Measurements from ENCODE around the gene SFT2D2. TPM values are rescaled to one million over a fixed set of nuclear protein-coding genes. Genes with fewer than 3 reads are reported as not detected.

Gene SFT2D2
- polyA plus RNA-seq, 1 of the 3 experiments (the other 2 are of a cell fraction): 9.3 TPM

DNA sequence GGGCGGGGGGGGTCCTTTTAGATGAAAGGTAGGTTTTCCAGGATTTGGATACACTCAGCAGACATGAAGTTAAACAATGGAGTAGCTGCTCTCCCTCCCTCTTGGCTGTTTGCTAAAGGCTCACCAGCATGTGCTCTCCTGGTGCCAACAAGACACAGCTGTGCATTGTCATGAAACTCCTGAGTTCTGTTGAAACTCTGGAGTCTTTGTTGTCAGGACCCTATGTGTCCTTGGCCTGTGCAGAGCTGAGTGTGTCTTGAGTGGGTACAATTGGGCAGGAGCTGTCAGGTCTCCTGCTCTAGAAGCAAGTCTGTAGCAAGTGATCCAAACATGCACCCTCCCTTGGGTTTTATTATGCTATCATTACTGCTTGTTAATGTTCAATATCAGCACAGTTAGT lies 67.6 kb downstream of the SFT2D2 start:
- Histone ChIP-seq H4K20me1 (ENCODE audit: insufficient read depth) (no peaks in the 10 kb centered on the region), H3K9me3 (no peaks in the 10 kb centered on the region), H2AFZ (ENCODE audit: low read depth) (no peak overlapping the region), H3K4me1 (ENCODE audit: control insufficient read depth in 1 of 2, insufficient read depth in 2 of 2, low read depth in 1 of 2, low read length in 1 of 2) (no peaks in the 10 kb centered on the region), H3K79me2 (ENCODE audit: insufficient read depth) (no peaks in the 10 kb centered on the region), H3K27ac (ENCODE audit: low read depth in 2 of 2, low read length in 1 of 2) (no peak overlapping the region), H3K36me3 (replicated peaks in 1 of 2; ENCODE audit: control insufficient read depth in 1 of 2, insufficient read depth in 2 of 2, low read length in 1 of 2) (peaks cover 0 to 4% of the 10 kb centered on the region in 2 experiments), H3K27me3 (ENCODE audit: insufficient read depth) (no peaks in the 10 kb centered on the region), H3F3A (replicated peaks; ENCODE audit: insufficient read depth) (peaks cover 4% of the 10 kb centered on the region), H3K4me3 (ENCODE audit: low read depth in 2 of 2, low read length in 1 of 2) (no peak overlapping the region), H3K9ac (no peak overlapping the region), H3K9me2 (no peaks in the 10 kb centered on the region), H3K4me2 (no peak overlapping the region)
- ChIA-PET POLR2A (no interaction called here), CTCF (interaction anchor here (1.6 kb wide), 1 partner anchor 49 kb away, joined by 4 read pairs; no protein-coding TSS in a partner anchor)
- no peak for DNase-seq
- 88% methylated on average over 1 of the region's 1 CpG for WGBS (ENCODE audit: low lambda C conversion rate)
- TF ChIP-seq MEF2A (IDR thresholded peaks at IDR 0.05; ENCODE audit: borderline replicate concordance, low read depth) (no peak), USF2 (IDR thresholded peaks at IDR 0.05; ENCODE audit: borderline replicate concordance, low read depth, low read length) (no peak), CHD2 (IDR thresholded peaks at IDR 0.05; ENCODE audit: low read length, partially characterized antibody) (no peak), GABPA (IDR thresholded peaks at IDR 0.05; ENCODE audit: low read depth) (no peak), FOXM1 (IDR thresholded peaks at IDR 0.05; ENCODE audit: low read depth) (no peak)

- Histone ChIP-seq H3K9me3 (no peaks in the 10 kb centered on the region), H3F3A (replicated peaks; ENCODE audit: insufficient read depth) (no peaks in the 10 kb centered on the region), H3K9me2 (no peaks in the 10 kb centered on the region), H3K79me2 (ENCODE audit: insufficient read depth) (no peaks in the 10 kb centered on the region), H3K4me3 (ENCODE audit: low read depth in 2 of 2, low read length in 1 of 2) (no peak overlapping the region), H3K27ac (ENCODE audit: low read depth in 2 of 2, low read length in 1 of 2) (no peak overlapping the region), H3K4me2 (no peak overlapping the region), H3K36me3 (replicated peaks in 1 of 2; ENCODE audit: control insufficient read depth in 1 of 2, insufficient read depth in 2 of 2, low read length in 1 of 2) (peaks cover 0 to 4% of the 10 kb centered on the region in 2 experiments), H4K20me1 (ENCODE audit: insufficient read depth) (no peaks in the 10 kb centered on the region), H2AFZ (ENCODE audit: low read depth) (no peak overlapping the region), H3K27me3 (ENCODE audit: insufficient read depth) (no peaks in the 10 kb centered on the region), H3K9ac (no peak overlapping the region), H3K4me1 (ENCODE audit: control insufficient read depth in 1 of 2, insufficient read depth in 2 of 2, low read depth in 1 of 2, low read length in 1 of 2) (no peaks in the 10 kb centered on the region)
- ChIA-PET CTCF (interaction anchor here (0.6 to 1.7 kb wide), 2 partner anchors 47 to 666 kb away, joined by 3 to 6 read pairs; no protein-coding TSS in a partner anchor), POLR2A (no interaction called here)
- TF ChIP-seq MEF2A (IDR thresholded peaks at IDR 0.05; ENCODE audit: borderline replicate concordance, low read depth): no peak
- TF ChIP-seq, protein P1, sequence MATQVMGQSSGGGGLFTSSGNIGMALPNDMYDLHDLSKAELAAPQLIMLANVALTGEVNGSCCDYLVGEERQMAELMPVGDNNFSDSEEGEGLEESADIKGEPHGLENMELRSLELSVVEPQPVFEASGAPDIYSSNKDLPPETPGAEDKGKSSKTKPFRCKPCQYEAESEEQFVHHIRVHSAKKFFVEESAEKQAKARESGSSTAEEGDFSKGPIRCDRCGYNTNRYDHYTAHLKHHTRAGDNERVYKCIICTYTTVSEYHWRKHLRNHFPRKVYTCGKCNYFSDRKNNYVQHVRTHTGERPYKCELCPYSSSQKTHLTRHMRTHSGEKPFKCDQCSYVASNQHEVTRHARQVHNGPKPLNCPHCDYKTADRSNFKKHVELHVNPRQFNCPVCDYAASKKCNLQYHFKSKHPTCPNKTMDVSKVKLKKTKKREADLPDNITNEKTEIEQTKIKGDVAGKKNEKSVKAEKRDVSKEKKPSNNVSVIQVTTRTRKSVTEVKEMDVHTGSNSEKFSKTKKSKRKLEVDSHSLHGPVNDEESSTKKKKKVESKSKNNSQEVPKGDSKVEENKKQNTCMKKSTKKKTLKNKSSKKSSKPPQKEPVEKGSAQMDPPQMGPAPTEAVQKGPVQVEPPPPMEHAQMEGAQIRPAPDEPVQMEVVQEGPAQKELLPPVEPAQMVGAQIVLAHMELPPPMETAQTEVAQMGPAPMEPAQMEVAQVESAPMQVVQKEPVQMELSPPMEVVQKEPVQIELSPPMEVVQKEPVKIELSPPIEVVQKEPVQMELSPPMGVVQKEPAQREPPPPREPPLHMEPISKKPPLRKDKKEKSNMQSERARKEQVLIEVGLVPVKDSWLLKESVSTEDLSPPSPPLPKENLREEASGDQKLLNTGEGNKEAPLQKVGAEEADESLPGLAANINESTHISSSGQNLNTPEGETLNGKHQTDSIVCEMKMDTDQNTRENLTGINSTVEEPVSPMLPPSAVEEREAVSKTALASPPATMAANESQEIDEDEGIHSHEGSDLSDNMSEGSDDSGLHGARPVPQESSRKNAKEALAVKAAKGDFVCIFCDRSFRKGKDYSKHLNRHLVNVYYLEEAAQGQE (IDR thresholded peaks at IDR 0.05; ENCODE audit: low read depth, low read length): no peak
- TF ChIP-seq GATA2 (CRISPR knock-in tag; IDR thresholded peaks at IDR 0.05): no peak
- no peak for TF ChIP-seq RAD21 (IDR thresholded peaks at IDR 0.05; ENCODE audit: low read length)
- TF ChIP-seq SIN3A (IDR thresholded peaks at IDR 0.05; ENCODE audit: borderline replicate concordance, low read depth, low read length): no peak
- TF ChIP-seq IRF3 (IDR thresholded peaks at IDR 0.05; ENCODE audit: low read depth, low read length): no peak
- TF ChIP-seq, protein P2, sequence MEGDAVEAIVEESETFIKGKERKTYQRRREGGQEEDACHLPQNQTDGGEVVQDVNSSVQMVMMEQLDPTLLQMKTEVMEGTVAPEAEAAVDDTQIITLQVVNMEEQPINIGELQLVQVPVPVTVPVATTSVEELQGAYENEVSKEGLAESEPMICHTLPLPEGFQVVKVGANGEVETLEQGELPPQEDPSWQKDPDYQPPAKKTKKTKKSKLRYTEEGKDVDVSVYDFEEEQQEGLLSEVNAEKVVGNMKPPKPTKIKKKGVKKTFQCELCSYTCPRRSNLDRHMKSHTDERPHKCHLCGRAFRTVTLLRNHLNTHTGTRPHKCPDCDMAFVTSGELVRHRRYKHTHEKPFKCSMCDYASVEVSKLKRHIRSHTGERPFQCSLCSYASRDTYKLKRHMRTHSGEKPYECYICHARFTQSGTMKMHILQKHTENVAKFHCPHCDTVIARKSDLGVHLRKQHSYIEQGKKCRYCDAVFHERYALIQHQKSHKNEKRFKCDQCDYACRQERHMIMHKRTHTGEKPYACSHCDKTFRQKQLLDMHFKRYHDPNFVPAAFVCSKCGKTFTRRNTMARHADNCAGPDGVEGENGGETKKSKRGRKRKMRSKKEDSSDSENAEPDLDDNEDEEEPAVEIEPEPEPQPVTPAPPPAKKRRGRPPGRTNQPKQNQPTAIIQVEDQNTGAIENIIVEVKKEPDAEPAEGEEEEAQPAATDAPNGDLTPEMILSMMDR (IDR thresholded peaks at IDR 0.05): no peak
- no peak for TF ChIP-seq MAX (IDR thresholded peaks at IDR 0.05; ENCODE audit: low read depth)
- TF ChIP-seq RCOR1 (IDR thresholded peaks at IDR 0.05; ENCODE audit: low read length): no peak
- no peak for TF ChIP-seq SMC3 (IDR thresholded peaks at IDR 0.05; ENCODE audit: low read depth, low read length)
- no peak for TF ChIP-seq FOXM1 (IDR thresholded peaks at IDR 0.05; ENCODE audit: low read depth)
- TF ChIP-seq USF1 (IDR thresholded peaks at IDR 0.05; ENCODE audit: borderline replicate concordance, low read depth): no peak
- no peak for TF ChIP-seq CHD2 (IDR thresholded peaks at IDR 0.05; ENCODE audit: low read length, partially characterized antibody)
- TF ChIP-seq RXRA (IDR thresholded peaks at IDR 0.05; ENCODE audit: borderline replicate concordance, low read depth): no peak
- no peak for TF ChIP-seq RFX5 (IDR thresholded peaks at IDR 0.05; ENCODE audit: low read length)
- no peak for DNase-seq
- 68% methylated on average over 3 of the region's 8 CpGs for WGBS (ENCODE audit: low lambda C conversion rate)
These were observed 69.8 kb downstream of the SFT2D2 start for GRCh38 chr1:168295411-168296114.
